Superior temporal gyrus (tissue), 1 donor: Measurements from ENCODE around the gene FASTKD2.

ENCODE experiments used
- DNase-seq: peaks from one replicate; pipeline ENCODE4 v3.0.0-alpha.2; 2016; ENCODE audit errors: extremely low spot score

The FASTKD2 gene

GRCh38 chr2:206836722-206837121 lies 71.3 kb downstream of the FASTKD2 start:
- DNase-seq, result no peak

- DNase-seq, result no peak
Observed at GRCh38 chr2:206837775-206838174, 72.4 kb downstream of the FASTKD2 start.

DNA sequence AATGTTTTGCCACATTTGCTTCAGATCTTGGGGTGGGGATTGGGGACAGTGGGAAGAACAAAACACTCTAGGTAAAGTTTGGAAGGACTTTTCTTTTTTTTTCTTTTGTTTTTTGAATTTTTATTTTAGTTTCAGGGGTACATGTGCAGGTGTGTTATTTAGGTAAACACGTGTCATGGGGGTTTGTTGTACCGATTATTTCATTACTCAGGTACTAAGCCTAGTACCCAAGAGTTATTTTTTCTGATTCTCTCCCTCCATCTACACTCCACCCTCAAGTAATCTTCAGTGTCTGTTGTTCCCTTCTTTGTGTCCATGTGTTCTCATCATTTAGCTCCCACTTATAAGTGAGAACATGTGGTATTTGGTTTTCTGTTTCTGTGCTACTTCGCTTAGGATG lies 73.3 kb downstream of the FASTKD2 start:
- DNase-seq, result no peak

- DNase-seq, result no peak
Observed at GRCh38 chr2:206840999-206841398, 75.6 kb downstream of the FASTKD2 start.
